ENCODE data around the gene EGF.
A peak's percentile ranks its signal among the peaks of the same experiment; 100 is the strongest.

The EGF gene

GRCh38 chr4:109886303-109886702 lies 26.4 kb upstream of the EGF start:
- DNase-seq (ENCODE audit: low read depth), result no peak
- H3K4me3 ChIP-seq (ENCODE audit: low read depth, low read length), result no peak overlapping the region
- no peak for TF ChIP-seq CTCF (IDR thresholded peaks at IDR 0.05; ENCODE audit: control insufficient read depth, extremely low read depth, insufficient read depth)

GRCh38 chr4:109887071-109887470 lies 25.6 kb upstream of the EGF start:
- no peak for DNase-seq (ENCODE audit: low read depth)
- no peak overlapping the region for H3K4me3 ChIP-seq (ENCODE audit: low read depth, low read length)
- TF ChIP-seq CTCF (IDR thresholded peaks at IDR 0.05; ENCODE audit: control insufficient read depth, extremely low read depth, insufficient read depth), result no peak

GRCh38 chr4:109890076-109890475 lies 22.6 kb upstream of the EGF start:
- H3K4me3 ChIP-seq (ENCODE audit: low read depth, low read length), result no peak overlapping the region
- TF ChIP-seq CTCF (IDR thresholded peaks at IDR 0.05; ENCODE audit: control insufficient read depth, extremely low read depth, insufficient read depth), result no peak
- DNase-seq (ENCODE audit: low read depth), result no peak

- no peak for TF ChIP-seq CTCF (IDR thresholded peaks at IDR 0.05; ENCODE audit: control insufficient read depth, extremely low read depth, insufficient read depth)
- no peak overlapping the region for H3K4me3 ChIP-seq (ENCODE audit: low read depth, low read length)
- DNase-seq (ENCODE audit: low read depth), result no peak
Observed at GRCh38 chr4:109902559-109903251, 10.0 kb upstream of the EGF start.

GRCh38 chr4:109908731-109909130 lies 4.0 kb upstream of the EGF start:
- no peak for TF ChIP-seq CTCF (IDR thresholded peaks at IDR 0.05; ENCODE audit: control insufficient read depth, extremely low read depth, insufficient read depth)
- DNase-seq (ENCODE audit: low read depth), result peak; percentile 67
- H3K4me3 ChIP-seq (ENCODE audit: low read depth, low read length), result no peak overlapping the region

GRCh38 chr4:109910256-109910655 lies 2.4 kb upstream of the EGF start:
- TF ChIP-seq CTCF (IDR thresholded peaks at IDR 0.05; ENCODE audit: control insufficient read depth, extremely low read depth, insufficient read depth), result no peak
- no peak overlapping the region for H3K4me3 ChIP-seq (ENCODE audit: low read depth, low read length)
- no peak for DNase-seq (ENCODE audit: low read depth)

All from LNCaP clone FGC (cell line).